NCI-H1694 treated with DMSO at 0.1 percent for 48 hours (cell line): ENCODE measurements around the gene CEP72.
"Not testable (repeated sequence)": the region's sequence is repeated elsewhere in the genome, so short reads cannot be mapped to it uniquely, and the experiment has no call there.

ENCODE experiments used
- DNase-seq: peaks from one replicate; lab custom pipeline; 2025; lab: John Stamatoyannopoulos, UW

Gene CEP72

DNA sequence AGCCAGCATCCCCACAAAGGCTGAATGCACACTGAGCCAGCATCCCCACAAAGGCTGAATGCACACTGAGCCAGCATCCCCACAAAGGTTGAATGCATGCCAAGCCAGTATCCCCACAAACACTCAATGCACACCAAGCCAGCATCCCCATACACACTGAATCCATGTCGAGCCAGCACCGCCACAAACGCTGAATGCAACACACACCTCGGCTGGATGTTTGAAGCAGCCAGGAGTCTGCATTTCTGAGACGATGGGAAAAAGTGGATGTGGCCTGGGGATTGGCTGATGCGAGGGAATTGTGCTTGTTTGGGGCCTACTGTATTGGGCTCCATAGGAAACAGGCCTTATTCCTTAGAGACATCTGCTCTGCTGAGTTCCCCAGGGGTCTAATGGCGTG lies 30.9 kb upstream of the CEP72 start:
- DNase-seq: no peak

DNA sequence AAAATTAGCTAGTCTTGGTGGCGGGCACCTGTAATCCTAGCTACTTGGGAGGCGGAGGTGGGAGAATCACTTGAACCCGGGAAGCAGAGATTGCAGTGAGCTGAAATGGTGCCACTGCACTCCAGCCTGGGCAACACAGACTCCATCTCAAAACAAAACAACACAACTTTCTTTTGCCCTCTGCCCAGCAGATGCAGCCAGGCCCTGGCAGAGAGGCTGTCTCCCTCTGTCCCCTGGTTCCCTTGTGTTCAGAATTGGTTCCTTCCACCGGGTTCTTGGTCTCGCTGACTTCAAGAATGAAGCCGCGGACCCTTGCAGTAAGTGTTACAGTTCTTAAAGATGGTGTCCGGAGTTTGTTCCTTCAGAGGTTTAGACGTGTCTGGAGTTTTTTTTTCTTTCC lies 30.2 kb upstream of the CEP72 start:
- DNase-seq: no peak

DNA sequence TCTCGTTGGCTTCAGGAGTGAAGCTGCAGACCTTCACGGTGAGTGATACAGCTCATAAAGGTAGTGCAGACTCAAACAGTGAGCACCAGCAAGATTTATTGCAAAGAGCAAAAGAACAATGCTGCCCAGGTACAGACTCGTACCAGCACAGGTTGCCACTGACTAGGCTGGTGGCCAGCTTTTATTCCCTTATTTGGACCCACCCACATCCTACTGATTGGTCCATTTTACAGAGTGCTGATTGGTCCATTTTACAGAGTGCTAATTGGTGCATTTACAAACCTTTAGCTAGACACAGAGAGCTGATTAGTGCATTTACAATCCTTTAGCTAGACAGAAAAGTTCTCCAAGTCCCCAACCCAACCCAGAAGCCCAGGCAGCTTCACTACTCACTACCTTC lies 29.7 kb upstream of the CEP72 start:
- not testable (repeated sequence) for DNase-seq

GRCh38 chr5:582936-583635 lies 29.1 kb upstream of the CEP72 start:
- DNase-seq: no peak

DNA sequence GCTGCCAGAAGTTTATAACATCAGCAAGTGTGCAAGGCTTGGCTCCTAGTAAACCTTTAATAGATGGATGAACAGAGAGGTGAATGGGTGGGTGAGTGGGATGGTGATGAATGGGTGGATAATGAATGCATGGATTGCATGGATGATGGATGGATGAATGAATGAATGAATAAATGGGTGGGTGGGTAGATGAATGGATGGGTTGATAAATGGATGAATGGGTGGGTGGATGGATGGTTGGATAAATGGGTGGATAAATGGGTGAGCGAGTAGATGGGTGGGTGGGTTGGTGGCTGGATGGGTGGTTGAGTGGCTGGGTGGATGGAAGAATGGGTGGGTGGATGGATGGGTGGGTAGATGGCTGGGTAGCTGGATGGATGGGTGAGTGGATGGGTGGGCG lies 28.5 kb upstream of the CEP72 start:
- no peak for DNase-seq

- DNase-seq: no peak
These were observed 27.9 kb upstream of the CEP72 start for GRCh38 chr5:584216-584615.

DNA sequence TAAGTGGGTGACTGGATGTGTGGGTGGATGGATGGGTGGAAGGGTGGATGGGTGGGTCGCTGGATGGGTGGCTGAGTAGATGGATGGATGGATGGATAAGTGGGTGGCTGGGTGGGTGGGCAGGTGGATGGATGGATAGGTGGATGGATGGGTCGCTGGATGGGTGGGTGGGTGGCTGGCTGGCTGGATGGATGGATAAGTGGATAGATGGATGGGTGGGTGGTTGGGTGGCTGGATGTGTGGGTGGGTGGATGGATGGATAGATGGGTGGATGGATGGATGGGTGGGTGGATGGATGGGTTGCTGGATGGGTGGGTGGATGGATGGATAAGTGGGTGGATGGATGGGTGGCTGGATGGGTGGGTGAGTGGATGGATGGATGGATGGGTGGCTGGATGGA lies 27.3 kb upstream of the CEP72 start:
- no peak for DNase-seq

DNA sequence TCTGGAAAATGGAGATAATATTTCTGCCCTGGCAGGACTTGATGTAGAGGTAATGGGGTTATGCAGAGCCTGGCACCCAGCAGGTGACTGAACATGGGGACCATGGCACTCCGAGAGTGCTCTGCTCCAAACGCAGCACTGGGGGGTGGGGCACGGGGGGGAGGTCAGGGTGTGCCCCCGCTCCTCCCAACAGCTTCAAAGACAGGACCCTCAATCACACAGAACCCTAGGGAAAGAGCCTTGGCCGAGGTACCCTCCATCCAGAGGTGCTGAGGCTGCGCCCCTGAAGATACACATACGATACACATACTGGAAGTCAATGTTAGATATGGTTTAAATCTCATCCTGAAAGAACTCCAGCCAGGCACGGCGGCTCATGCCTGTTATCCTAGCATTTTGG lies 26.6 kb upstream of the CEP72 start:
- no peak for DNase-seq

DNA sequence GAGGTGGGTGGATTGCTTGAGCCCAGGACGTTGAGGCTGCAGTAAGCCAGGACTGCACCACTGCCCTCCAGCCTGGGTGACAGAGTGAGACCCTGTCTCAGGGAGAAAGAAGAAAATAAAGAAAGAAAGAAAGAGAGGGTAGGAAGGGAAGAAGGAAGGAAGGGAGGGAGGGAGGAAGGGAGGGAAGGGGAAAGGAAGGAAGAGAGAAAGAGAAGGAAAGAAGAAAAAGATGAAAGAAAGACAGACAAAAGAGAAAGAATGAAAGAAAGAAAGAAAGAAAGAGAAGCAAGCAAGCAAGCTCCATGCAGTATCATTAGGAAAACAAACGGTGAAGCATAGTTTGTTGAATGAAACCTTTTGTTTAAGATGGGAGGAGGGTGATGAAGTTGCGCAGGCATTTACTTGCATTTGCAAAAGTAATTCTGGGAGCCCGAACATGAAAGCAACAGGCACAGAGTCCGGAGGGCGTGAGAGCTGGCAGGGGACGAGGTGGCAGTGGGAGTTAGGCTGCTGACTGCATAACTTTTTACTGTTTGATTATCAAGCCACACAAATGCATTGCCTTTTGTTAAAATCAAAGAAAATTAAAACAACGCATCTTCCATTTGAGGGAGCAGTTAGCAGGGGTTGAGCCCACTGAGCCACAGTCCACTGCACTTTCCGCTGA lies 26.0 kb upstream of the CEP72 start:
- no peak for DNase-seq

- no peak for DNase-seq
These were observed 25.3 kb upstream of the CEP72 start for GRCh38 chr5:586751-587285.

DNA sequence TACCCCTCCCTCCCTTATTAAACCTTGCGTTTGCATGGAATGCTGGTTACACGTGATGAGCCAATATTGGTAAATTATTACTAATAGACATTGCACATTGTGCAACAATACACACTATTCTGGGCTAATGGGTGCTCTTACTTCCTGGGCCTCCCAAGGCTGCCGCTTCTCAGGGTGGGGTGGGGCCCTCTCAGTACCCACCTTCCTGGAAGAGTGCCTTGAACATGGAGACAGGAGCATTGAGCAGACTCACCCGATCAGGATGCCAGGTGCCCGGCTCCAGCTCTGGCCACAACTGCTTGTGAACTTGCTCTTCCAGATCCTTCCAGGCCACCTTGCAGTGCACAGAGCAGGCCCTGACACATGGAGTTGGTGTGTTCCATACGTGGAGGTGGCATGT lies 24.7 kb upstream of the CEP72 start:
- no peak for DNase-seq

DNA sequence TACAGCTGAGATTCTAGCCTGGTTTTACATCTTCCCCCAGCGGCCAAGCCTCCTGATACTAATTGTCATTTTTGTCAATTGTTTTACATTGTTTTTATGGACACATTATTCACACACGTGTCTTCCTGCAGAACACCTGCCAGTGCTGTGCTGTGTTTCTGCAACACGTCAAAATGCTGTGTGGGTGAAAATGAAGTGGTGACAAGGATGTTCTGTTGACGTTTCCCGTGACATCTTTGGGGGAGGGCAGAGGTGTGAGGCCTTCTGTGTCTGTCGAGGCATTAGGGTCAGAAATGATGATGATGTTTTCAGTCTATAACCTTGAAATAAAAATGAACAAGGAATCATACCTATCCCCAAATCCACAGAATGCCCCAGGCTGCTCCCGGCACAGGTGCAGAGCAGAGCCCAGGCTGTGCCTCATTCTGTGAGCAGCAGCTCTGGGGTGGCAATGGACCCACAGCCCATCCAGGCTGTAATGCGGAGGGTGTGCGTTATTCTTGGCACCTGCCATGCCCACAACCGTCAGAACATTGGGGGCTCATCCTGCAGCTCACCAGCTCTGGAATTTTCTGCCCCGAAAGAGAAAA lies 23.6 kb upstream of the CEP72 start:
- DNase-seq: no peak

- no peak for DNase-seq
These were observed 23.0 kb upstream of the CEP72 start for GRCh38 chr5:589173-589572.

DNA sequence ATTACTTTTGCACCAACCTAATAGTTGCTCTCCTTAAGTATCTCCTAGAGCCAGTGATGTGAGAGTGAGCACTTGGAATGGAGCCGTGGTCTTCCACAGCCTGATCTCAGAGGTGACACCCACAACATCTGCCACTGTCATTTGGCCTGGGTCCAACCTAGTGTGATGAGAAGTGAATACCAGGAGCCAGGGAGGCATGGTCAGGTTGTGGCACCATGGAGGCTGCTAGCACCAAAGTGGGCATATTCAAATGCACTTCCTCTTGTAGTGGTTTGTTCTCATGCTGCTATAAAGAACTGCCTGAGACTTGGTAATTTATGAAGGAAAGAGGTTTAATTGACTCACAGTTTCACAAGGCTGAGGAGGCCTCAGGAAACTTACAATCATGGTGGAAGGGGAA lies 22.6 kb upstream of the CEP72 start:
- DNase-seq: no peak

GRCh38 chr5:590346-590745 lies 21.8 kb upstream of the CEP72 start:
- DNase-seq: no peak

GRCh38 chr5:591746-592145 lies 20.4 kb upstream of the CEP72 start:
- no peak for DNase-seq

- no peak for DNase-seq
These were observed 20.0 kb upstream of the CEP72 start for GRCh38 chr5:592158-592557.

- DNase-seq: no peak
These were observed 18.6 kb upstream of the CEP72 start for GRCh38 chr5:593511-593910.

DNA sequence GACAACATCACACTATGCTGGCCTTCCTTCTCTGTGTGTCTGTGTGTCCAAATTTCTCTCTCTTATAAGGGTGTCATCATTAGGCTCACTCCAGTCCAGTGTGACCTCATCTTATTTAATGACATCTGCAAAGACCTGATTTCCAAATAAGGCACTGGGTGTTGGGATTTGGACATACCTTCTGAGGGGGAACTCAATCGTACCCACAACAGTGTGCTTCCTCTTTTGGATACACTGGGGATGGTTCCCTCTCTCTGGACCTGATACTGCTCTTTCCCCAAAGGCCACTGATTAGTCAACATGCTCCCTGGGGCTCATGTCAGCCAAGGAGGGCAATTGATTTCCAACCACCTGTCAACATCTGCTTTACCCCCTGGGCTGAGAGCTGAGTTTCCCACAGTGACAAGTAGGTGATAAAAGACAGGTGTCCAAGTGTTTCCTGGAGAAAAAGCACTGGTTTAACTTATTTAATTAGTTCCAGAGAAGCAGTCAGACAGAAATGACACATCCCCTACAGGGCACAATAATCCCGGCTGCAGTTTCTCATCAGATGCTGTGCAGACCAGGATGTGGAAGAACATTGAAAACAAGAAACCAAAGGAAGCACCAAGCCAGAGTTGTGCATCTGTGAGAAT lies 17.8 kb upstream of the CEP72 start:
- no peak for DNase-seq

DNA sequence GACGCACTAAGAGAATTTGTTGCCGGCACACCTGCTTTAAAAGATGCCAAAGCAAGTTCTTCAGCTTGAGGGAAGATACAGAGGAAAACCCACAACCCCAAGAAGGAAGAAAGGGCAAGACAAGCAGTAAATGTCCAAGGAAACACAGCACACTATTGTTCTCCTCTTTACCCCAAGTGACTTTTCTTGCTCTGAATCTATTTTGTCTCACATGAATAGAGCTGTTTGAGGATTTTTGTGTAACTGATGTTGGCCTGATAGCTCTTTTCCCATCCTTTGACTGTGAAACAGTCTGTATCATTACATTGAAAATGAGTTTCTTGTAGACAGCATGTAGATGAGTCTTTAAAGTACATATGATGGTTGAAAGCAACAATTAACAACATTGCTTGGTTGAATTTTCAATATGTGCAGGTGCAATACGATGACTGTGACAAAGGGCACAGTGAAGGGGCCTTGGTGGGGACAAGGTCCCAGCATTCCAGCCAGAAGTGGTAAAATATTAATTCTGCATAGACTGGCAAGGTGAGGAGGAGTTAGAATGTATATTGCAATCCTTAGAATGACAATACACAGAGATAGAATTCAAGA lies 16.8 kb upstream of the CEP72 start:
- no peak for DNase-seq

DNA sequence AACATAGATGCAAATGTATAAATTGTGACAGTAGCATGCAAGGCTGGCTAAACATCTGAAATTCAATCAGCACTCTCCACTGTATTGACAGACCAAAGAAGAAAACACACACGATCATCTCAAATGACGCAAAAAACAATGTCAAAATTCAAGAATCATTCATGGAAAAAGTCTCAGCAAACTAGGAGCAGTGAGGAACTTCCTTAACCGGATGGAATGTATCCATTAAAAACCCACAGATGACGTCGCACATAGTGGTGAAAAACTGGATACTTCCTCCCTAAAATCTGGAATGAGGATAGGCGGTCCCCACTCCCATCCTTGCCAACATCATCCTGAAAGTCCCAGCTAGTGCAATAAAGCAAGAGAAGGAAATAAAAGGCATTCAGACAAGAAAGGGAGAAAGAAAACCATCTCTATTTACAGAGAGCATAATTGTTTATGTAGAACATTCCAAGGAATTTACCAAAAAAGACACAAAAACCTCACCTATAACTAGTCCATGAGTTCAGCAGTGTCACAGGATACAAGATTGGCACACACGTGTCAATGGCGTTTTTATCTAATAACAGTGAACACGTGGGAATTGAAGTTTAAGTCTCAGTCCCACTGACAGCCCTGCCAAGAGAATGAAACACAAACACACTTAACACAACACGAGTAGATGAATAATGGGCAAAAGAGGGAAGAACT lies 14.1 kb upstream of the CEP72 start:
- no peak for DNase-seq

- no peak for DNase-seq
These were observed 13.6 kb upstream of the CEP72 start for GRCh38 chr5:598564-598890.
